Gastrocnemius medialis (tissue), 4 donors: ENCODE measurements around the gene SLCO4A1.

Source experiments
- POLR2A ChIP-seq, 2 donors: fragments of 450-650 bp; IDR thresholded peaks; one replicate each; pipeline ENCODE4 v1.6.1; 2017; ENCODE audit warnings: antibody characterized with exemption in 2 of 2, mild to moderate bottlenecking in 2 of 2, moderate library complexity in 2 of 2
- TF ChIP-seq, protein P1 (sequence below), 5 experiments: fragments of 450-650 bp in 3 of 5; fragments of 200-600 bp in 2 of 5; sonication (generic) in 2 of 5; IDR thresholded peaks in 4 of 5; conservative IDR thresholded peaks in 1 of 5; 1 replicate in 4 of 5; 2 replicates in 1 of 5; pipeline ENCODE4 v1.5.1; 2016 to 2019; ENCODE audit warnings: antibody characterized with exemption in 5 of 5, mild to moderate bottlenecking in 3 of 5, moderate library complexity in 3 of 5

DNA sequence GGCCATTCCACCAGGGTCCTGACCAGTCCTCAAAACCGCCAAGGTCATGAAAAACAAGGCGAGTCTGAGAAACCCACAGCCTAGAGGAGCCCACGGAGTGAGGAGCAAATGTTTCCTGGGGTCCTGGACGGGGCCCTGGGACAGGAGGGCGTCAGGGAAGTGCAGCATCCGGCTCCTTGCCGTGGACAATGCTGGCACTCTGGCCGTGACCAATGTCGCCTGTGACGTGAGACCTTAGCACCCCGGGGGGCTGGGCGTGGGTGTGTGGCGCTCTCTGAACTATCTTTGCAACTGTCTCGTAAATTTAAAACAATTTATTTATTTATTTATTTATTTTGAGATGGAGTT is 34.1 kb upstream of the SLCO4A1 start:
- TF ChIP-seq, protein P1, sequence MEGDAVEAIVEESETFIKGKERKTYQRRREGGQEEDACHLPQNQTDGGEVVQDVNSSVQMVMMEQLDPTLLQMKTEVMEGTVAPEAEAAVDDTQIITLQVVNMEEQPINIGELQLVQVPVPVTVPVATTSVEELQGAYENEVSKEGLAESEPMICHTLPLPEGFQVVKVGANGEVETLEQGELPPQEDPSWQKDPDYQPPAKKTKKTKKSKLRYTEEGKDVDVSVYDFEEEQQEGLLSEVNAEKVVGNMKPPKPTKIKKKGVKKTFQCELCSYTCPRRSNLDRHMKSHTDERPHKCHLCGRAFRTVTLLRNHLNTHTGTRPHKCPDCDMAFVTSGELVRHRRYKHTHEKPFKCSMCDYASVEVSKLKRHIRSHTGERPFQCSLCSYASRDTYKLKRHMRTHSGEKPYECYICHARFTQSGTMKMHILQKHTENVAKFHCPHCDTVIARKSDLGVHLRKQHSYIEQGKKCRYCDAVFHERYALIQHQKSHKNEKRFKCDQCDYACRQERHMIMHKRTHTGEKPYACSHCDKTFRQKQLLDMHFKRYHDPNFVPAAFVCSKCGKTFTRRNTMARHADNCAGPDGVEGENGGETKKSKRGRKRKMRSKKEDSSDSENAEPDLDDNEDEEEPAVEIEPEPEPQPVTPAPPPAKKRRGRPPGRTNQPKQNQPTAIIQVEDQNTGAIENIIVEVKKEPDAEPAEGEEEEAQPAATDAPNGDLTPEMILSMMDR (IDR thresholded peaks at IDR 0.05 in 4 of 5, conservative IDR thresholded peaks at IDR 0.05 in 1 of 5), result no peak
- no peak for TF ChIP-seq POLR2A (IDR thresholded peaks at IDR 0.05)
